IPS-NIHi7 (cell line): ENCODE data around the gene AUTS2.
A peak's percentile ranks its signal among the peaks of the same experiment; 100 is the strongest.

Experiments used
- DNase-seq: peaks from one replicate; pipeline ENCODE4 v3.0.0; 2012; ENCODE audit warnings: mixed read lengths; ENCODE audit errors: extremely low spot score

AUTS2 gene

GRCh38 chr7:70035519-70035918, 437.2 kb downstream of the AUTS2 start:
- DNase-seq: no peak

- DNase-seq: no peak
Observed at GRCh38 chr7:70035955-70036354, 437.7 kb downstream of the AUTS2 start.

- no peak for DNase-seq
Observed at GRCh38 chr7:70036695-70037094, 438.4 kb downstream of the AUTS2 start.

GRCh38 chr7:70037171-70037933, 439.1 kb downstream of the AUTS2 start:
- no peak for DNase-seq

DNA sequence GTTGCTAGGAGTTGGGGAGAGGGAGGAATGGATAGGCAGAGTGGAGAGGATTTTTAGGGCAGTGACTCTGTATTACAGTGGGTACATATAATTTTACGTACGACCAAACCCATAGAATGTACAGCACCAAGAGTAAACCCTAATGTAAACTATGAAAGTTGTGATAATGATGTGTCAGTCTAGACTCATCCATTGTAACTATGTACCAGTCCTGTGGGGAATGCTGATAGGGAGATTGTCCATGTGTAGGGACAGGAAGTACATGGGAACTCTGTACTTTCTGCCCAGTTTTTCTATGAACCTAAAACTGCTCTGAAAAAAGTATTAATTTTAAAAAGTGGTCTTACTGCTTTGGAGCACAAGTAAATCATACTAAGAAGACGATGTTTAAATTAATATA, 441.8 kb downstream of the AUTS2 start:
- no peak for DNase-seq

- no peak for DNase-seq
Observed at GRCh38 chr7:70040970-70041766, 442.9 kb downstream of the AUTS2 start.

DNA sequence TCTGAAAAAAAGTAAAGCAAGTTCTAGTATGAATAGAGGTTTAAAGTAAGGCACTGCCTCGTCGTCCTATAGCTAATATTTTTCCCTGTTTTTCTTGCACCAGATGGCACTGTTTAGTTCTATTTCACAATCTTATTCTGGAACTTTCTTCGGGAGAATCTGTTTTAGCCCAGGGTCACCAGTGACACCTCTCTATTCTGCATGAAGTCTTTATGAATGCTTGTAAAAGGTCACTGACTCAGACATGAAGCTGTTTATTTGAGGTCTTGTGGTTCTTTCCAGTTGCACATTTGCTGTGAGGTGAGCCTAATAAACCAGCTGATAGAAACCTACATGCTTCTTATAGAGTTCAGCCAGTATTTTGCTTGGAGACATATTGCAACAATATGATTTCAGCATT, 444.3 kb downstream of the AUTS2 start:
- no peak for DNase-seq

- DNase-seq: no peak
Observed at GRCh38 chr7:70043015-70043538, 444.8 kb downstream of the AUTS2 start.

DNA sequence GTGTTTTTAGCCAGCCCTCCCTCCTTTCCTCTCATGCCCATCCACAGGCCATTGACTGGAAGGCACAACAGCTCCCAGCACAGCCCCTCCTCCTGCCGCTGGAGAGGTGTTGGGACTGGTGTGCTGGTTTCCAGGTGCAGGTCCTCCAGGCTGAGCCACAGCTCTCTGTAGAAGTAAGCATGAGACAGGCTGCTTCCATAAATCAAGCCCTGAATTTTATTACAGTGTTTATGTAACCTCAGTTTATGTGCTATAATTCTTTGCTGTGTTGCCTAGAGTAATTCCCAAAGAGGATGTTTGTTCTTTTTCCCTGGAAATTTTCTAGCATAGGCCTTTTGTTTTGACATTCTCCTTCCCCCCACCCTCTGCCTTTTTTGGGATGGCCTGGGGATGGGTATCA, 445.8 kb downstream of the AUTS2 start:
- DNase-seq: peak; percentile 56

DNA sequence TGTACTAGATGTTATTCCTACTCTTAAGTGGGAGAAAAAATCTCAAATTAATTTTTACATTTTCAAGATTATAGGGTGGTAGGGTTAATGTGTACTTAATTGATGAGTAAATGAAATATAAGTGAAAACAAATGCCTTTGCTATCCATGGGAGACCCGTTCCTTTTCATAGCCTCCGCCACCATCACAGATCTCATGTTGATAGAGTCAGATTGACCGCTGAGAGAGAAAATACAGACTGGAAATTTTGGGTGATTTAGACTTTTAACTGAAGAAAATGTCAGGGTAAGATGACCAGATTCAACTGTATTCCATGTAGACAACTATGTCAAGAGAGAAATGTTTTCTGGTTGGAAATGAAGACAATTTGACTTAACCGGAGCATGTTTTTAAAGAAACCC, 446.2 kb downstream of the AUTS2 start:
- DNase-seq: no peak

DNA sequence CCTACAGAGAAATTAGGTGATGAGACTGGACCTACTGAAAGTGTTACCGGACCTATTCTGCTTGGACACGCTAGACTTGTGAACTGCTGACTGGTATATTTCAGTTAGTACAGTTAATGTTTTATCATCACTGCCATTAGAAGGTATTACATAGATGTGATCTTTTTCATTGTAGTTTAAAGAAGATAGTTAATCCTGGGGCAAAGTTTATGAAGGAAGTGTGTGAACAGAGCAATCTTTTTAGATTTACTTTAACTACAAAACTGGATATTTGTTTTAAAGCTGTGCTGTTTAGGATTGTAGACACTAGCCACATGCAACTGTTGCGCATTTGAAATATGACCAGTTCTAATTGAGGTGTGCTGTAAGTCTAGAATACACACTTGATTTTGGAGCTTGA, 446.7 kb downstream of the AUTS2 start:
- DNase-seq: no peak

GRCh38 chr7:70047384-70047783, 449.1 kb downstream of the AUTS2 start:
- no peak for DNase-seq

DNA sequence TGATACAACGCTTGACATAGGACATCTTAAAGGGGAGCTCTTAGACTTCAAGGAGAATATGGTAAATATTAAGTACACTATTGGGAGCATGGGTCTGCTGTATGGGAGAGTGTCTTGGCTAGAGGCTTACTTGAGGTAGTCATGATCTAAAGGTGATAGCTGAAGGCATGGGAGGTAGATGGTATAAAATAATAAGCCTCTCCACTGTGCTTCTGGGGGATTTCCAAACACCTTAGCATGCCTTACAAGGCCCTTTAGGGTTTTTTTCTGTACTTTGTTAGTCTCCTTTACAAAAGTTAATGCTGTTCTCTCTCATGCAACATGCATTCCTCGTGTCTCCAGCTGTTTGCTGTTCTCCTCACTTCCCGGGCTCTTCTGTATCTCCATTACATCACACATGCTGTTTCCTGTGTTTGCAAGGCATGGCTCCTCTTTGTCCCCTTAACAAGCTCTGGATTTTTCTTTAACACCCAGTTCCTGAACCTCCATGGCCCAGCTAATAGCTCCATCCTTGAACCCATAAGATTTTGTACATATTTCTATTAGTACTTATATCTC, 449.7 kb downstream of the AUTS2 start:
- DNase-seq: peak; percentile 24

- DNase-seq: no peak
Observed at GRCh38 chr7:70051726-70052125, 453.5 kb downstream of the AUTS2 start.

GRCh38 chr7:70052691-70053090, 454.4 kb downstream of the AUTS2 start:
- DNase-seq: no peak

GRCh38 chr7:70053421-70053820, 455.1 kb downstream of the AUTS2 start:
- no peak for DNase-seq

- no peak for DNase-seq
Observed at GRCh38 chr7:70053989-70054388, 455.7 kb downstream of the AUTS2 start.

DNA sequence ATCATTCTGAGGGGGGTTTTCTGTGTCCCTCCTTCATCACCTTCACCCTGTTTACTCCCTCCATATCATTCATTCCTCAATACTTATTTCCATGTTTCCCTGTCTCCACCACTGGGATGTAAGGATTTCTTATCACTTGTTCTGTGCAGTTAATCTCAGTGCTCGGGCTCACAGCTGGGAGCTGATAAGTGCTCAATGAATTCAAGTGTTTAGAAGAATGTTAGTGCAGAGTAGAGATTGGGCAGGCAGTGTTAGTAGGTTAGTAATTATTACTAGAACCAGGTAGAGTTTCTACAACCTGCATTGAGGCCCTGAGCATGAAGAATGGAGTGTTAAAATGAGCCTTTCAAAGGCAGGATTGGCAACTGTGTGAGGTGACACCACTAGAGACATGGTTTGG, 458.1 kb downstream of the AUTS2 start:
- DNase-seq: no peak

DNA sequence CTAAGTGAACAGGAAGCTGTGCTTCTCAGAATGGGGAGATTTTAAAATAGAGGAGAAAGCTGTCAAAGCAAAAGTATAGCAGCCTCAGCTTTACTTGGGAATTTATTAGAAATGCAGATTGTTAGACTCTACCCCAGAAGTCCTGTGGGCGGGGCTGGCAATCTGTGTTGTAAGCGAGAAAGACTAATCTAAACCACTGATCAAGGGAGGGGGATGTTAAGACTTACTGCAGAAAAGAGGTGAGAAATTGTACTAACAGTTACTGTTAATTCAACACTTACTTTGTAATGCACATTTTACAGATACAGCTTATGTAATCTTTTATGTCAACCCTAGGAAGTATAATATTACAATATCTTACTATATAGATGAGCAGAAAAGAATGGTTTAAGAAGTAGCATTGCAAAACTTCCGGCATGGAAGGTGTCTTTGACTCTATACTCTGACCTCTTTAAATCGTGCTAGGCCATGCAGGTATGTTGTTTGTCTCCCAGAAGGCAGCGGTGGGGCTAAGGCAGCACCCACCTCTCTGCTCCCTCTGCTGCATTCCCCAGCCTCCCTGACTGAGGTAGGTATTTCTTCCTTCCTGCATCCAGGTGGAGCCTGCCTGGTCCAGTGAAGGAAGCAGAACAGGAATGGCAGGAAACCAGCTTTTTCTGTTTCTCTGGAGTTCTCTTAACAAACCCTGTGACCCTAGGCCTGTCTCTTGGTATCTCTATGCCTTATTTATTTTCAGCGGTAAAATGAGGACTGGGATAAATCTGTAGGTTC, 462.2 kb downstream of the AUTS2 start:
- peak; percentile 61 for DNase-seq

DNA sequence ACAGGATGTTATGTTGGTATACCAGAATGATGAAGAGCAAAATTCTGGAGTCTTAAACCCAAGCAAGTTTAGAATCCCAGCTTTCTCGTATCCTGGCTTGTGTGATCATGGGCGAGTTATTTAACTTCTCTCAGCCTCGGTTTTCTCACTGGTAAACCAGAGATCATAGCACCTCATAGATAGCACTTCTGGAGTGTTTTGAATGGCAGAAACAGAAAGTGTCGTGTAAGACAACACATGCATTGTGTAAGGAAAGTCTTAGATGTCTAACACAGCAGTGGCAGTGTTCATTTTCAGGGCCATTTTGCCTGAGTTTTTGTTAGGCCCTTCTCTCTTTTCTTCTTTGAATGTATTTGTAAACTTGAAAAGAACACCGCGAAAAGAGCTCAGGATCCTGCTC, 465.1 kb downstream of the AUTS2 start:
- no peak for DNase-seq

GRCh38 chr7:70063927-70064326, 465.7 kb downstream of the AUTS2 start:
- no peak for DNase-seq

- no peak for DNase-seq
Observed at GRCh38 chr7:70066844-70067243, 468.6 kb downstream of the AUTS2 start.
